Activated naive CD4-positive, alpha-beta T cell treated with anti-CD3 and anti-CD28 coated beads, Interleukin-2, amount 50 U/mL, for 72 hours (primary cell): Measurements from ENCODE around the gene HGD. TPM values are rescaled to one million over a fixed set of nuclear protein-coding genes. Genes with fewer than 3 reads are reported as not detected.
"Not testable (repeated sequence)": the region's sequence is repeated elsewhere in the genome, so short reads cannot be mapped to it uniquely, and the experiment has no call there.

Source experiments
- ATAC-seq, 2 donors: fragments of 150-1000 bp; cut with Tn5 transposase; 2 replicates each; pipeline ENCODE4 v1.10.0; 2021; ENCODE audit warnings: mild to moderate bottlenecking in 2 of 2, moderate library complexity in 2 of 2
- DNase-seq, 2 donors: peaks; one replicate each; pipeline ENCODE4 v3.0.0; 2021 to 2022; ENCODE audit warnings: low spot score in 2 of 2
- H3K27ac Mint-ChIP-seq, 2 donors: one replicate each; pipeline ENCODE4 v1.8.0; 2022; ENCODE audit warnings: mild to moderate bottlenecking in 2 of 2, mixed read lengths in 2 of 2
- H3K36me3 Mint-ChIP-seq, 2 donors: one replicate each; pipeline ENCODE4 v1.8.0; 2022; ENCODE audit warnings: mixed read lengths in 2 of 2
- H3K9me3 Mint-ChIP-seq, 2 donors: one replicate each; pipeline ENCODE4 v1.8.0; 2022; ENCODE audit warnings: mixed read lengths in 2 of 2
- total RNA-seq, 2 donors: library from RNA; stranded (reverse); gene quantifications; one replicate each; pipeline ENCODE4 v1.2.3, GENCODE V29; 2022

Gene HGD
- total RNA-seq, 2 donors from 2014 or later, result 0.62 to 0.87 TPM

- ATAC-seq, result no peak
- Mint-ChIP-seq H3K9me3 (peaks cover 0 to 4% of the 10 kb centered on the region in 2 donors), H3K27ac (no peak overlapping the region), H3K36me3 (peaks cover 0 to 5% of the 10 kb centered on the region in 2 donors)
- DNase-seq, result no peak
These were observed 29.8 kb downstream of the HGD start for GRCh38 chr3:120652281-120652680.

DNA sequence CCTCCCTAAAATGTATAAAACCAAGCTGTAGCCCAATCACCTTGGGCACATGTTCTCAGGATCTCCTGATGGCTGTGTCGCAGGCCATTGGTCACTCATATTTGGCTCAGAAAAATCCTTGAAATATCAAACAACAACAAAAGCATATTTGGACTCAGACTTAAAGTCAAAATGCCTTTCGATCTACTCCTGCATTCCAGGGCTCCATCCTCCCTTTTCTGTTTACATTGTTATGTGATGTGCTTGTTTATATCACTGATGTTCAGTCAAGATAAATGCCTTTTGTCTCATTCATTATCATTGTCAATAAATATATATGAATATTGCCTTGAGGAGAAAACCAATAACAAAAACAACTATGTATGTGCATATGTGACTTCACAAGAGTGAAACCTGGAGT, 31.7 kb downstream of the HGD start:
- H3K27ac Mint-ChIP-seq, result no peak overlapping the region
- DNase-seq, result no peak
- H3K36me3 Mint-ChIP-seq, result peaks cover 0 to 5% of the 10 kb centered on the region in 2 donors
- no peak for ATAC-seq
- peaks cover 0 to 4% of the 10 kb centered on the region in 2 donors for H3K9me3 Mint-ChIP-seq

- no peak for ATAC-seq
These were observed 32.2 kb downstream of the HGD start for GRCh38 chr3:120649830-120650233.

DNA sequence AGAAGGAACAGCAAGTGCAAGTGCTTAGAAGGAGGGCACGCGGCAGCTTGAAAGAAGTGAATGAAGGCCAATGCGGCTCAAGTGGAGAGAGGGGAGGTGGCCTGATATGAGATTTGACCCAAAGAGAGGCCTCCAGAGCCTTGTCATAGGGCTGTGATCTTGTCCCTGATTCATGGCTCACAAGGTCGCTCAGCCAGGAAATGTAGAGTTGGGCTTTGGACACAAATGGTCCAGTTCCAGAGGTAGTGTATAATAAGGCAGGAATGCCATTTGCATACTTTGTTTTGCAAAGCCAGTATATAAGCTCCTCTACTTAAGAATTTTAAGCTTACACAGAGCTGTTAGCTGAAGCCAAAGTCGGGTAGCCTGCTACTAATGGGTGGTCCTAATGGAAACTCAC, 33.7 kb downstream of the HGD start:
- Mint-ChIP-seq H3K36me3 (no peaks in the 10 kb centered on the region), H3K27ac (no peak overlapping the region), H3K9me3 (no peaks in the 10 kb centered on the region)
- no peak for ATAC-seq
- no peak for DNase-seq

More at GRCh38 chr3:120649830-120650233, 32.2 kb downstream of the HGD start:
- no peak overlapping the region for H3K27ac Mint-ChIP-seq
- peaks cover 0 to 5% of the 10 kb centered on the region in 2 donors for H3K36me3 Mint-ChIP-seq
- H3K9me3 Mint-ChIP-seq, result peaks cover 0 to 4% of the 10 kb centered on the region in 2 donors
- no peak for DNase-seq

DNA sequence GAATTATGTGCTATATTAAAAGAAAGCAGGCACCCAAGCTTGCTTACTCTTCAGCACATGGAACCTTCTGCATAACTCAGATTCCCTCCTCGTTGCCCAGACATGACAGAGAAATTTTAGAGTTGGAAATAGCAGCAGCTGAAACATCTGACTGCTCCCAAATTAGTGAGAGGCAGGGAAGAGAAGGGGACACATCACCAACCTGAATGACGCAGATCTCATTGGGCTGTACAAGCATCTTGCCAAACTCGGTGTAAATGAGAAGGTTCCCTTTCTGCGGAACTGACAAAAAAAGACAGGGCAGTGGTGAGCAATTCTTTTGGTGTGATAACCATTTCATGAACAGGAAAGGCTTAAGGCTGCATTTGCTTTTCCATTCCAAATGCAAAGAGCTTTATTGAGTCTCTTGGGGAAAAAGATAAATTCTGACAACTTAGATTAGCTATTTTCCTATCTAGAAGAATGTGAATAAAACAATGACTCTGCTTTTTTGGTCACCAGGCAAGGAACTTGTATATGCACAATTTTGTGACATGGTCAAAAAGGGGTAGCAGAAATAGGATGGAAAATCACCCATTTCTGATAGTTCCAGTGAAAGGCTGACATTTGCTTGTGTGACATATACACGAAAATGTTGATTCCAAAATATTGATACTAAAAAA, 35.1 kb downstream of the HGD start:
- Mint-ChIP-seq H3K27ac (no peak overlapping the region), H3K36me3 (no peaks in the 10 kb centered on the region), H3K9me3 (no peaks in the 10 kb centered on the region)
- DNase-seq, result no peak
- no peak for ATAC-seq

DNA sequence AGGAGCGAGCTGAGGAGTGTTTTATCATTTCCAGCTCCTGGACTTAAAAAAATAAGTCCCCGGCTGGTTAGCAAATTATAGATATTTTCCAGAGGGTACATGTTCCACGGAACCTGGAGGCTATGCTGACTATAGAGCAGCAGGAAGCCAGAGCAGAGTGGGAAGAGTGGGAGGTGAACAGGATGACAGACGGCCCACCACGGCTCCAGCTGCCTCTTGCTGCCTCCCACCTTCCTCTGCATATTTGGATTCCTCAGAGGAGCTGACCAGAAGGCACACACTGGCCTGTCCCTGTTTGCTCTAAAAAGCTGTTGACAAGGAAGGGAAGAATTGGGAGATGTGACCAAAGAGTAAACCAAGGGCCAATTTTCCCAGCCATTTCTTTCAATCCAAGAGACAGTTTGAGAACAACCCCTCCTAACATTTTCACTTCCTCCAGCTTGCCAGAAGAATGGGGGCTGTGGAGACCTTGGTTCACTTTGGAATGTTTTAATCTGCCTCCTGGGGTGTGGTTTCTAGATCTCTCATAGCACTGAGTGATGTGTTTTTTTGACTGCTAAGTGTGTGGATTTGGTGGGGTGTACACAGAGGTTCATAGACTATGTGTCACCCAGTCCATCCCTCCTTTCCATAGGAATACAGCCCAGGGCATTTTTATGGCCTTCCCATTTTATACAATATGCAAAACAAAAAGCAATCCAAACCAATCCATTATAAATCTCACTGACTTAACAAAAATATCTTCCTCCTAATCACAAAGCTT, 36.8 kb downstream of the HGD start:
- Mint-ChIP-seq H3K9me3 (no peaks in the 10 kb centered on the region), H3K36me3 (no peaks in the 10 kb centered on the region), H3K27ac (no peak overlapping the region)
- DNase-seq (no peak), ATAC-seq (no peak)

- ATAC-seq, result peak in 1 of 2 donors; percentile 38
- DNase-seq, result no peak
These were observed 39.6 kb downstream of the HGD start for GRCh38 chr3:120642368-120642948.

DNA sequence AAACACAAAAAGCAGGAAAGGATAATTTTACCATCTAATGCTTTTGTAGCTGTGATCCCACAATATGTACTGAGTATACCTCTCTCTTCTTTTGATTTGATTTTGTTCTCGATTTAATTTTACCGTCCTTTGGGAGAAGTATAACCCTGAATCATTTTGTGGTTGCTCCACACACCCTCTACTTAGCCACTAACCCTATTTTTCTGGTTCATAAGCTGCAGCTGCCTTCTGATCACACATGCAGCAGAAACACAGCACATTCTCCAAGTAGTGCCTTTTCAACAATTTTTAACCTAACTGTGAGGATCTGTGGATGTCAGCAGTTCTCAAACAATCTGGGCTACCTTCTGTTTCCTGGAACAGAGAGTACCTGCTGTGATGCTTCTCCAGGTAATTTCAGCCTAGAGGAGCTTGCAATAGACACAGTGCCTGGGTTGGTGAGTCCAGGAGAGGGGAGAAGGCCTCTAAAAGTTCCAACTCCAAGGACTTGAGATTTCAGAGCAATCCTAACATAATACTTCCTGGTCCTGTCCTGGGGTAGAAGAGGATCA, 40.3 kb downstream of the HGD start:
- DNase-seq (no peak), ATAC-seq (no peak)
- Mint-ChIP-seq H3K9me3 (peaks cover 5 to 21% of the 10 kb centered on the region in 2 donors), H3K36me3 (peaks cover 0 to 6% of the 10 kb centered on the region in 2 donors), H3K27ac (no peak overlapping the region)

More at GRCh38 chr3:120642368-120642948, 39.6 kb downstream of the HGD start:
- Mint-ChIP-seq H3K9me3 (peaks cover 5 to 20% of the 10 kb centered on the region in 2 donors), H3K27ac (no peak overlapping the region), H3K36me3 (peaks cover 0 to 6% of the 10 kb centered on the region in 2 donors)

GRCh38 chr3:120640231-120640630, 41.8 kb downstream of the HGD start:
- H3K27ac Mint-ChIP-seq, result no peak overlapping the region
- ATAC-seq, result no peak
- H3K36me3 Mint-ChIP-seq, result peaks cover 0 to 6% of the 10 kb centered on the region in 2 donors

GRCh38 chr3:120638820-120639219, 43.2 kb downstream of the HGD start:
- not testable (repeated sequence) for DNase-seq
- peaks cover 5 to 21% of the 10 kb centered on the region in 2 donors for H3K9me3 Mint-ChIP-seq

More at GRCh38 chr3:120640231-120640630, 41.8 kb downstream of the HGD start:
- DNase-seq, result no peak
- peaks cover 5 to 21% of the 10 kb centered on the region in 2 donors for H3K9me3 Mint-ChIP-seq

GRCh38 chr3:120637851-120638559, 44.0 kb downstream of the HGD start:
- H3K9me3 Mint-ChIP-seq, result peaks cover 5 to 21% of the 10 kb centered on the region in 2 donors
- ATAC-seq, result no peak
- no peak overlapping the region for H3K27ac Mint-ChIP-seq
- DNase-seq, result no peak
- peaks cover 0 to 6% of the 10 kb centered on the region in 2 donors for H3K36me3 Mint-ChIP-seq

More at GRCh38 chr3:120638820-120639219, 43.2 kb downstream of the HGD start:
- H3K36me3 Mint-ChIP-seq, H3K27ac Mint-ChIP-seq, ATAC-seq: not testable (repeated sequence)

- no peak overlapping the region for H3K27ac Mint-ChIP-seq
- DNase-seq, result no peak
- H3K9me3 Mint-ChIP-seq, result peaks cover 5 to 21% of the 10 kb centered on the region in 2 donors
- no peak for ATAC-seq
- peaks cover 0 to 6% of the 10 kb centered on the region in 2 donors for H3K36me3 Mint-ChIP-seq
These were observed 45.1 kb downstream of the HGD start for GRCh38 chr3:120636795-120637401.

GRCh38 chr3:120634539-120634938, 47.5 kb downstream of the HGD start:
- Mint-ChIP-seq H3K36me3 (peaks cover 0 to 6% of the 10 kb centered on the region in 2 donors), H3K9me3 (peaks cover 5 to 26% of the 10 kb centered on the region in 2 donors), H3K27ac (no peak overlapping the region)
- DNase-seq, result no peak
- ATAC-seq, result no peak

GRCh38 chr3:120625159-120625586, 56.9 kb downstream of the HGD start:
- peaks cover 16 to 26% of the 10 kb centered on the region in 2 donors for H3K9me3 Mint-ChIP-seq
- no peak for ATAC-seq
- DNase-seq, result no peak
- H3K36me3 Mint-ChIP-seq, result peaks cover 8 to 14% of the 10 kb centered on the region in 2 donors
- H3K27ac Mint-ChIP-seq, result no peak overlapping the region

DNA sequence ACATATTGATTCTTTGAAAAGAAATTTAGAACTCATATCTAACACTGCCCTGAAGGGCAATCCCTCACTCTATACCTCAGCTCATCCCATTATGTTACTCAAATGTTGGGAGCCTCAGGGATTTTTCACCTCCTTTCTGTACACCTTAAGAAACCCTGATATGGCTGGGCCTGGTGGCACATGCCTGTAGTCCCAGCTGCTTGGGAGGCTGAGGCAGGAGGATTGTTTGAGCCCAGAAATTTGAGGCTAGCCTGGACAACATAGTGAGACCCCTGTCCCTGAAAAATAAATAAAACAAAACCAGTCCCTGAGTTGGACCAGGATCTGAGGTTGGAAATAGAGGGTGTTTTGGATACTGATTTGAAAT, 58.3 kb downstream of the HGD start:
- no peak overlapping the region for H3K27ac Mint-ChIP-seq
- peaks cover 16 to 22% of the 10 kb centered on the region in 2 donors for H3K9me3 Mint-ChIP-seq
- DNase-seq, result no peak
- peaks cover 8 to 14% of the 10 kb centered on the region in 2 donors for H3K36me3 Mint-ChIP-seq
- no peak for ATAC-seq
